ENCODE measurements around the gene CALML3.

CALML3 gene

GRCh38 chr10:5492322-5492855 lies 32.4 kb upstream of the CALML3 start:
- in situ Hi-C loops (cut with HindIII; ENCODE audit: low sequenced_read_pairs), result no loop called here
- no peak overlapping the region for H3K4me3 ChIP-seq (ENCODE audit: low read depth, low read length)
- no peak for TF ChIP-seq CTCF (IDR thresholded peaks at IDR 0.05; ENCODE audit: low read depth, low read length)
- DNase-seq (ENCODE audit: low read depth, low spot score), result no peak

GRCh38 chr10:5492929-5493576 lies 31.7 kb upstream of the CALML3 start:
- TF ChIP-seq CTCF (IDR thresholded peaks at IDR 0.05; ENCODE audit: low read depth, low read length), result no peak
- in situ Hi-C loops (cut with HindIII; ENCODE audit: low sequenced_read_pairs), result no loop called here
- H3K4me3 ChIP-seq (ENCODE audit: low read depth, low read length), result no peak overlapping the region
- no peak for DNase-seq (ENCODE audit: low read depth, low spot score)

GRCh38 chr10:5493691-5494090 lies 31.1 kb upstream of the CALML3 start:
- no peak for TF ChIP-seq CTCF (IDR thresholded peaks at IDR 0.05; ENCODE audit: low read depth, low read length)
- in situ Hi-C loops (cut with HindIII; ENCODE audit: low sequenced_read_pairs), result no loop called here
- no peak overlapping the region for H3K4me3 ChIP-seq (ENCODE audit: low read depth, low read length)
- no peak for DNase-seq (ENCODE audit: low read depth, low spot score)

- H3K4me3 ChIP-seq (ENCODE audit: low read depth, low read length), result no peak overlapping the region
- in situ Hi-C loops (cut with HindIII; ENCODE audit: low sequenced_read_pairs), result no loop called here
- no peak for DNase-seq (ENCODE audit: low read depth, low spot score)
- no peak for TF ChIP-seq CTCF (IDR thresholded peaks at IDR 0.05; ENCODE audit: low read depth, low read length)
Observed at GRCh38 chr10:5494611-5495010, 30.1 kb upstream of the CALML3 start.

GRCh38 chr10:5496261-5497250 lies 28.2 kb upstream of the CALML3 start:
- DNase-seq (ENCODE audit: low read depth, low spot score), result no peak
- H3K4me3 ChIP-seq (ENCODE audit: low read depth, low read length), result no peak overlapping the region
- in situ Hi-C loops (cut with HindIII; ENCODE audit: low sequenced_read_pairs), result no loop called here
- no peak for TF ChIP-seq CTCF (IDR thresholded peaks at IDR 0.05; ENCODE audit: low read depth, low read length)

- no peak for DNase-seq (ENCODE audit: low read depth, low spot score)
- no peak for TF ChIP-seq CTCF (IDR thresholded peaks at IDR 0.05; ENCODE audit: low read depth, low read length)
- no peak overlapping the region for H3K4me3 ChIP-seq (ENCODE audit: low read depth, low read length)
- in situ Hi-C loops (cut with HindIII; ENCODE audit: low sequenced_read_pairs), result no loop called here
Observed at GRCh38 chr10:5497289-5497688, 27.5 kb upstream of the CALML3 start.
